ENCODE measurements around the gene ARHGAP25. TPM values are rescaled to one million over a fixed set of nuclear protein-coding genes. Genes with fewer than 3 reads are reported as not detected.
A peak's percentile ranks its signal among the peaks of the same experiment; 100 is the strongest.

Gene ARHGAP25
- total and polyA plus RNA-seq, 2 donors (not counting 3 experiments of a cell fraction or from before 2014, with no cell fraction given): 0.50 to 2.0 TPM

- BruUV-seq (replicated peaks): no TSS peak
- TF ChIP-seq JUN (IDR thresholded peaks at IDR 0.05; ENCODE audit: borderline replicate concordance, insufficient read depth, insufficient read length, low read depth): no peak
- no peak for TF ChIP-seq GATA2 (IDR thresholded peaks at IDR 0.05; ENCODE audit: insufficient read depth, insufficient read length, low read depth, low read length)
- TF ChIP-seq CTCF (IDR thresholded peaks at IDR 0.05; ENCODE audit: extremely low read depth in 1 of 2, insufficient read depth in 1 of 2, low read depth in 1 of 2, low read length in 2 of 2): no peak
- TF ChIP-seq EZH2 (IDR thresholded peaks at IDR 0.05; ENCODE audit: borderline replicate concordance, low read depth, low read length, severe bottlenecking): no peak
- no peak for TF ChIP-seq MYC (IDR thresholded peaks at IDR 0.05; ENCODE audit: low read depth, low read length)
- no peak for TF ChIP-seq MAX (IDR thresholded peaks at IDR 0.05; ENCODE audit: insufficient read depth, insufficient read length)
- no peak for TF ChIP-seq POLR2A (IDR thresholded peaks at IDR 0.05; ENCODE audit: low read depth, low read length)
- no peak for TF ChIP-seq FOS (IDR thresholded peaks at IDR 0.05; ENCODE audit: borderline replicate concordance, insufficient read depth, low read length)
- TF ChIP-seq POLR2AphosphoS5 (IDR thresholded peaks at IDR 0.05; ENCODE audit: insufficient read depth, low read depth, low read length): no peak
- no peak overlapping the region for H3K4me3 ChIP-seq (replicated peaks in 1 of 3; ENCODE audit: insufficient read depth in 1 of 3, low read depth in 1 of 3, low read length in 3 of 3)
- H3K9ac ChIP-seq (replicated peaks; ENCODE audit: extremely low read depth, insufficient read depth, low read length): no peak overlapping the region
- H3K27me3 ChIP-seq (ENCODE audit: control insufficient read depth in 2 of 2, insufficient read depth in 2 of 2, low read length in 2 of 2): peaks cover 0 to 7% of the 10 kb centered on the region in 2 experiments
- no peak for DNase-seq (ENCODE audit: low read depth, low spot score)
- dilution Hi-C loops (cut with MboI; ENCODE audit: extremely low pct_ligation_motif_present, low sequenced_read_pairs): no loop called here
- no peaks in the 10 kb centered on the region for H3K79me2 ChIP-seq (ENCODE audit: control insufficient read depth, insufficient read depth, low read length)
- no peaks in the 10 kb centered on the region for H4K20me1 ChIP-seq (replicated peaks; ENCODE audit: control insufficient read depth, extremely low read depth, insufficient read depth, low read length)
- intact Hi-C loops (cut with micrococcal nuclease): no loop called here
- no peaks in the 10 kb centered on the region for H3K4me1 ChIP-seq (ENCODE audit: control insufficient read depth, extremely low read depth, insufficient read depth, low read length)
- H3K9me1 ChIP-seq (replicated peaks; ENCODE audit: control insufficient read depth, extremely low read depth, insufficient read depth, low read length): no peaks in the 10 kb centered on the region
- ChIA-PET CTCF (no interaction called here), POLR2A (no interaction called here)
- no peaks in the 10 kb centered on the region for H3K9me3 ChIP-seq (replicated peaks; ENCODE audit: control insufficient read depth, insufficient read depth, low read length)
- no peak overlapping the region for H3K27ac ChIP-seq (ENCODE audit: insufficient read depth, low read depth, low read length)
- H3K36me3 ChIP-seq (ENCODE audit: control insufficient read depth in 2 of 2, extremely low read depth in 1 of 2, insufficient read depth in 2 of 2, low read length in 2 of 2): no peaks in the 10 kb centered on the region
- H3K4me2 ChIP-seq (ENCODE audit: insufficient read depth, low read length): no peak overlapping the region
- no peak overlapping the region for H2AFZ ChIP-seq (ENCODE audit: low read depth, low read length)
- peak; percentile 67 for FAIRE-seq
Measured at GRCh38 chr2:68861330-68861729, 126.7 kb downstream of the ARHGAP25 start.

Measured in endothelial cell of umbilical vein (primary cell).